DND-41 (cell line): ENCODE results near the gene TTLL7.
"Not testable (repeated sequence)": the region's sequence is repeated elsewhere in the genome, so short reads cannot be mapped to it uniquely, and the experiment has no call there.

Experiments
- CTCF ChIP-seq: IDR thresholded peaks from 2 replicates; pipeline ENCODE4 v1.5.1; 2012; ENCODE audit warnings: borderline replicate concordance, low read length, moderate library complexity, mild to moderate bottlenecking; ENCODE audit not compliant: poor library complexity, severe bottlenecking; ENCODE audit errors: extremely low read depth
- EZH2 ChIP-seq: IDR thresholded peaks from 3 replicates; pipeline ENCODE4 v1.6.1; 2012; ENCODE audit warnings: borderline replicate concordance, low read depth, mild to moderate bottlenecking, moderate library complexity, low read length, inconsistent platforms; ENCODE audit not compliant: severe bottlenecking

GRCh38 chr1:83916094-83916493 lies 82.8 kb downstream of the TTLL7 start:
- not testable (repeated sequence) for TF ChIP-seq CTCF, EZH2
